Measurements from ENCODE around the gene C2orf76. TPM values are rescaled to one million over a fixed set of nuclear protein-coding genes. Genes with fewer than 3 reads are reported as not detected.

Gene C2orf76
- total and polyA plus RNA-seq, 10 of the 15 experiments (the other 5 are each of a cell fraction or from before 2014, with no cell fraction given): 14.0 to 46.1 (median 25.4) TPM

DNA sequence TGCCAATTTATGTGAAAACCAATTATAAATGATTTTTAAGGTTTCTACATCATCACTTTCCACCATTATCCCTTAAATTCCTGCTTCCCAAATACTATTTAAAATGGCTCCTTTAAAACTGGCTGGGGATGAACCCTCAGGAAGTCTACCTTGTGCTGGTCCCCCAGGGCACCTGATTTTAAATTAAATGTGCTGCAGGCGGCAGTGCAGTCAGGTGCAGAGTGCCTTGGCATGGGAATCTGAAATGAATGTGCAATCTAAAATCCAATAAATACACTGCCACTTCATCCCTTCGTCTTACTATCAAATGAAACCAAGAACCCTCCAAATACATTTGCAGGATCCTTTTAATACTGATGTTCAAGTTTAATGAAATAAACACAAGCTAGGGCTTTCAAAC is 61.8 kb downstream of the C2orf76 start:
- ChIA-PET SMC1A (ENCODE audit: uncharacterized antibody, unreplicated experiment) (interaction anchor here (1.5 kb wide), 1 partner anchor 423 kb away, joined by 3 read pairs; no protein-coding TSS in a partner anchor), CTCF (no interaction called here), RAD21 (ENCODE audit: unreplicated experiment) (interaction anchor here (1.0 kb wide), 1 partner anchor 60 kb away, joined by 3 read pairs; no protein-coding TSS in a partner anchor), POLR2A (no interaction called here)
- no peak for DNase-seq (ENCODE audit: low read depth, low spot score)
- Histone ChIP-seq H3K4me3 (no peak overlapping the region), H4K20me1 (ENCODE audit: control insufficient read depth, insufficient read depth) (no peaks in the 10 kb centered on the region), H3K9ac (ENCODE audit: control insufficient read depth, insufficient read depth, low read length) (no peak overlapping the region), H3K4me2 (ENCODE audit: control insufficient read depth, insufficient read depth) (no peak overlapping the region), H3K9me3 (replicated peaks; ENCODE audit: control insufficient read depth, insufficient read depth, low read length) (no peaks in the 10 kb centered on the region), H3K79me2 (ENCODE audit: control insufficient read depth, insufficient read depth, low read length) (no peaks in the 10 kb centered on the region), H3K27me3 (replicated peaks in 1 of 2; ENCODE audit: control insufficient read depth in 2 of 2, insufficient read depth in 2 of 2, low read length in 1 of 2) (no peaks in the 10 kb centered on the region), H3K4me1 (ENCODE audit: control insufficient read depth, insufficient read depth, low read length) (no peaks in the 10 kb centered on the region), H2AFZ (ENCODE audit: control insufficient read depth, low read depth, low read length) (no peak overlapping the region), H3K27ac (ENCODE audit: control insufficient read depth, insufficient read depth) (no peak overlapping the region), H3K36me3 (ENCODE audit: control insufficient read depth in 2 of 2, insufficient read depth in 2 of 2, low read length in 1 of 2) (no peaks in the 10 kb centered on the region)
- no TSS peak for BruUV-seq (replicated peaks)
- WGBS (ENCODE audit: insufficient coverage, insufficient replicate concordance, low lambda C conversion rate, missing lambda C conversion rate): 97% methylated on average over 2 of the region's 2 CpGs
- TF ChIP-seq NBN (IDR thresholded peaks at IDR 0.05) (no peak), PAX5 (IDR thresholded peaks at IDR 0.05; ENCODE audit: borderline replicate concordance, low read depth, low read length) (no peak), TBL1XR1 (IDR thresholded peaks at IDR 0.05; ENCODE audit: low read depth, low read length) (no peak), MAX (IDR thresholded peaks at IDR 0.05; ENCODE audit: low read depth, low read length) (no peak), CEBPB (IDR thresholded peaks at IDR 0.05; ENCODE audit: borderline replicate concordance in 1 of 2, low read depth in 2 of 2, low read length in 2 of 2) (no peak), HDAC2 (IDR thresholded peaks at IDR 0.05) (no peak), FOXK2 (IDR thresholded peaks at IDR 0.05) (no peak), RCOR1 (conservative IDR thresholded peaks at IDR 0.05; ENCODE audit: low read depth, low read length) (no peak)
- TF ChIP-seq, protein P1, sequence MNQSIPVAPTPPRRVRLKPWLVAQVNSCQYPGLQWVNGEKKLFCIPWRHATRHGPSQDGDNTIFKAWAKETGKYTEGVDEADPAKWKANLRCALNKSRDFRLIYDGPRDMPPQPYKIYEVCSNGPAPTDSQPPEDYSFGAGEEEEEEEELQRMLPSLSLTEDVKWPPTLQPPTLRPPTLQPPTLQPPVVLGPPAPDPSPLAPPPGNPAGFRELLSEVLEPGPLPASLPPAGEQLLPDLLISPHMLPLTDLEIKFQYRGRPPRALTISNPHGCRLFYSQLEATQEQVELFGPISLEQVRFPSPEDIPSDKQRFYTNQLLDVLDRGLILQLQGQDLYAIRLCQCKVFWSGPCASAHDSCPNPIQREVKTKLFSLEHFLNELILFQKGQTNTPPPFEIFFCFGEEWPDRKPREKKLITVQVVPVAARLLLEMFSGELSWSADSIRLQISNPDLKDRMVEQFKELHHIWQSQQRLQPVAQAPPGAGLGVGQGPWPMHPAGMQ (IDR thresholded peaks at IDR 0.05; ENCODE audit: borderline replicate concordance): no peak
- TF ChIP-seq, protein P2, sequence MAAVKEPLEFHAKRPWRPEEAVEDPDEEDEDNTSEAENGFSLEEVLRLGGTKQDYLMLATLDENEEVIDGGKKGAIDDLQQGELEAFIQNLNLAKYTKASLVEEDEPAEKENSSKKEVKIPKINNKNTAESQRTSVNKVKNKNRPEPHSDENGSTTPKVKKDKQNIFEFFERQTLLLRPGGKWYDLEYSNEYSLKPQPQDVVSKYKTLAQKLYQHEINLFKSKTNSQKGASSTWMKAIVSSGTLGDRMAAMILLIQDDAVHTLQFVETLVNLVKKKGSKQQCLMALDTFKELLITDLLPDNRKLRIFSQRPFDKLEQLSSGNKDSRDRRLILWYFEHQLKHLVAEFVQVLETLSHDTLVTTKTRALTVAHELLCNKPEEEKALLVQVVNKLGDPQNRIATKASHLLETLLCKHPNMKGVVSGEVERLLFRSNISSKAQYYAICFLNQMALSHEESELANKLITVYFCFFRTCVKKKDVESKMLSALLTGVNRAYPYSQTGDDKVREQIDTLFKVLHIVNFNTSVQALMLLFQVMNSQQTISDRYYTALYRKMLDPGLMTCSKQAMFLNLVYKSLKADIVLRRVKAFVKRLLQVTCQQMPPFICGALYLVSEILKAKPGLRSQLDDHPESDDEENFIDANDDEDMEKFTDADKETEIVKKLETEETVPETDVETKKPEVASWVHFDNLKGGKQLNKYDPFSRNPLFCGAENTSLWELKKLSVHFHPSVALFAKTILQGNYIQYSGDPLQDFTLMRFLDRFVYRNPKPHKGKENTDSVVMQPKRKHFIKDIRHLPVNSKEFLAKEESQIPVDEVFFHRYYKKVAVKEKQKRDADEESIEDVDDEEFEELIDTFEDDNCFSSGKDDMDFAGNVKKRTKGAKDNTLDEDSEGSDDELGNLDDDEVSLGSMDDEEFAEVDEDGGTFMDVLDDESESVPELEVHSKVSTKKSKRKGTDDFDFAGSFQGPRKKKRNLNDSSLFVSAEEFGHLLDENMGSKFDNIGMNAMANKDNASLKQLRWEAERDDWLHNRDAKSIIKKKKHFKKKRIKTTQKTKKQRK (IDR thresholded peaks at IDR 0.05; ENCODE audit: low read depth, low read length): no peak
- ATAC-seq: no peak
- in situ Hi-C loops (cut with MboI) (loop anchor here (5.0 kb wide), 1 partner anchor 423 kb away; no protein-coding TSS in a partner anchor), intact Hi-C loops (cut with micrococcal nuclease; ENCODE audit: unreplicated experiment) (loop anchor here (5.0 kb wide), 1 partner anchor 278 kb away; no protein-coding TSS in a partner anchor)
- FAIRE-seq: no peak

All from GM12878 (cell line).